SK-N-SH treated with all-trans-retinoic acid at 6 μM for 48 hours (cell line): Measurements from ENCODE around the gene LMNB1.

Source experiments
- ATAC-seq: fragments of 200-7000 bp; cut with Tn5 transposase; 3 replicates; pipeline ENCODE4 v1.9.1; 2020; ENCODE audit warnings: mild to moderate bottlenecking, moderate library complexity
- ARNTL ChIP-seq: fragments of 450-650 bp; formaldehyde crosslinking; IDR thresholded peaks from 2 replicates; pipeline ENCODE4 v1.5.0; 2020; ENCODE audit warnings: low read depth, mild to moderate bottlenecking, moderate library complexity, borderline replicate concordance
- BACH2 ChIP-seq: fragments of 250-450 bp; sonication (Bioruptor Pico); IDR thresholded peaks from 2 replicates; pipeline ENCODE4 v1.9.0; 2021; ENCODE audit warnings: mild to moderate bottlenecking, borderline replicate concordance
- CREB5 ChIP-seq: fragments of 250-450 bp; sonication (Bioruptor Pico); IDR thresholded peaks from 2 replicates; pipeline ENCODE4 v1.5.1; 2020; ENCODE audit warnings: low read depth, mild to moderate bottlenecking, moderate library complexity
- CSDC2 ChIP-seq: fragments of 250-450 bp; sonication (Bioruptor Pico); IDR thresholded peaks from 2 replicates; pipeline ENCODE4 v1.5.0; 2020; ENCODE audit warnings: mild to moderate bottlenecking, moderate library complexity
- CSRNP3 ChIP-seq: fragments of 250-450 bp; sonication (Bioruptor Pico); IDR thresholded peaks from 2 replicates; pipeline ENCODE4 v1.5.1; 2021; ENCODE audit warnings: mild to moderate bottlenecking, moderate library complexity
- ESRRG ChIP-seq: fragments of 250-450 bp; sonication (Bioruptor Pico); IDR thresholded peaks from 2 replicates; pipeline ENCODE4 v1.6.1; 2021; ENCODE audit warnings: mild to moderate bottlenecking
- GLIS3 ChIP-seq: fragments of 250-450 bp; sonication (Bioruptor Pico); IDR thresholded peaks from 2 replicates; pipeline ENCODE4 v1.5.0; 2020; ENCODE audit warnings: mild to moderate bottlenecking, moderate library complexity
- ISL1 ChIP-seq: fragments of 250-450 bp; sonication (Bioruptor Pico); IDR thresholded peaks from 2 replicates; pipeline ENCODE4 v2.1.2; 2022; ENCODE audit warnings: mild to moderate bottlenecking, moderate library complexity
- OSR1 ChIP-seq: fragments of 250-450 bp; sonication (Bioruptor Pico); IDR thresholded peaks from 2 replicates; pipeline ENCODE4 v1.8.0; 2022; ENCODE audit warnings: moderate library complexity, mild to moderate bottlenecking, inconsistent platforms
- PATZ1 ChIP-seq: fragments of 250-450 bp; sonication (Bioruptor Pico); IDR thresholded peaks from 2 replicates; pipeline ENCODE4 v1.8.0; 2020; ENCODE audit warnings: mild to moderate bottlenecking, moderate library complexity, borderline replicate concordance
- POU6F1 ChIP-seq: fragments of 250-450 bp; sonication (Bioruptor Pico); IDR thresholded peaks from 2 replicates; pipeline ENCODE4 v1.8.0; 2021; ENCODE audit warnings: low read depth, mild to moderate bottlenecking, moderate library complexity, borderline replicate concordance
- PPARA ChIP-seq: fragments of 250-450 bp; sonication (Bioruptor Pico); IDR thresholded peaks from 2 replicates; pipeline ENCODE4 v1.5.0; 2020; ENCODE audit warnings: mild to moderate bottlenecking, borderline replicate concordance
- RARB ChIP-seq: fragments of 250-450 bp; sonication (Bioruptor Pico); IDR thresholded peaks from 2 replicates; pipeline ENCODE4 v1.8.0; 2021; ENCODE audit warnings: mild to moderate bottlenecking, moderate library complexity
- SNAI2 ChIP-seq: fragments of 250-450 bp; sonication (Bioruptor Pico); IDR thresholded peaks from 2 replicates; pipeline ENCODE4 v1.5.0; 2020; ENCODE audit warnings: mild to moderate bottlenecking, moderate library complexity
- TCF4 ChIP-seq: fragments of 250-450 bp; sonication (Bioruptor Pico); IDR thresholded peaks from 2 replicates; pipeline ENCODE4 v1.8.0; 2021; ENCODE audit warnings: mild to moderate bottlenecking, moderate library complexity, borderline replicate concordance
- TOX ChIP-seq: fragments of 250-450 bp; sonication (Bioruptor Pico); IDR thresholded peaks from 2 replicates; pipeline ENCODE4 v1.8.0; 2021; ENCODE audit warnings: mild to moderate bottlenecking, moderate library complexity, borderline replicate concordance
- TSHZ2 ChIP-seq: fragments of 250-450 bp; sonication (Bioruptor Pico); IDR thresholded peaks from 2 replicates; pipeline ENCODE4 v1.5.0; 2020; ENCODE audit warnings: mild to moderate bottlenecking, moderate library complexity
- ZFP3 ChIP-seq: fragments of 250-450 bp; sonication (Bioruptor Pico); IDR thresholded peaks from 2 replicates; pipeline ENCODE4 v1.5.0; 2020; ENCODE audit warnings: mild to moderate bottlenecking, moderate library complexity
- ZNF565 ChIP-seq: fragments of 450-650 bp; formaldehyde crosslinking; conservative IDR thresholded peaks from 2 replicates; pipeline ENCODE4 v1.5.0; 2020; ENCODE audit warnings: low read depth, mild to moderate bottlenecking, moderate library complexity
- ZNF70 ChIP-seq: fragments of 450-650 bp; formaldehyde crosslinking; IDR thresholded peaks from 2 replicates; pipeline ENCODE4 v1.5.0; 2020; ENCODE audit warnings: mild to moderate bottlenecking, moderate library complexity
- ZNF8 ChIP-seq: fragments of 450-650 bp; formaldehyde crosslinking; IDR thresholded peaks from 2 replicates; pipeline ENCODE4 v1.5.0; 2020; ENCODE audit warnings: mild to moderate bottlenecking, moderate library complexity

Gene LMNB1

GRCh38 chr5:126745259-126745992 lies 31.5 kb upstream of the LMNB1 start:
- TF ChIP-seq SNAI2 (CRISPR knock-in tag) (no peak), ZNF565 (no peak), CREB5 (CRISPR knock-in tag) (no peak), ZNF8 (CRISPR knock-in tag) (no peak), PATZ1 (CRISPR knock-in tag) (no peak), TOX (no peak), ISL1 (no peak), OSR1 (no peak), PPARA (no peak), ESRRG (CRISPR knock-in tag) (no peak)
- no peak for ATAC-seq

GRCh38 chr5:126746290-126746689 lies 30.6 kb upstream of the LMNB1 start:
- no peak for TF ChIP-seq RARB (CRISPR knock-in tag)
- TF ChIP-seq SNAI2 (CRISPR knock-in tag): no peak
- TF ChIP-seq TOX: no peak
- no peak for TF ChIP-seq TCF4
- no peak for TF ChIP-seq CSDC2
- TF ChIP-seq PPARA: no peak
- TF ChIP-seq, all 23 proteins: peak for 0
- no peak for ATAC-seq

GRCh38 chr5:126752081-126752785 lies 24.7 kb upstream of the LMNB1 start:
- TF ChIP-seq POU6F1 (no peak), RARB (CRISPR knock-in tag) (no peak), CSRNP3 (CRISPR knock-in tag) (no peak), ZFP3 (CRISPR knock-in tag) (no peak), ZNF70 (CRISPR knock-in tag) (no peak), ARNTL (CRISPR knock-in tag) (no peak), CSDC2 (no peak), ISL1 (no peak), ZNF8 (CRISPR knock-in tag) (no peak), TSHZ2 (no peak), TOX (no peak), ZNF565 (no peak), ESRRG (CRISPR knock-in tag) (no peak)
- ATAC-seq: no peak

- no peak for TF ChIP-seq ZNF565
- no peak for TF ChIP-seq TOX
- TF ChIP-seq ZFP3 (CRISPR knock-in tag): no peak
- TF ChIP-seq GLIS3 (CRISPR knock-in tag): no peak
- no peak for TF ChIP-seq BACH2 (CRISPR knock-in tag)
- TF ChIP-seq ARNTL (CRISPR knock-in tag): no peak
These were observed 23.7 kb upstream of the LMNB1 start for GRCh38 chr5:126753227-126753626.

More at GRCh38 chr5:126753227-126753626, 23.7 kb upstream of the LMNB1 start:
- no peak for ATAC-seq
